ENCODE results near the gene TTC4. TPM values are rescaled to one million over a fixed set of nuclear protein-coding genes. Genes with fewer than 3 reads are reported as not detected.

Gene TTC4
- polyA plus RNA-seq, 1 experiment = 22.7 TPM

- H3K4me3 ChIP-seq (ENCODE audit: low read depth, low read length) = no peak overlapping the region
- TF ChIP-seq CTCF (IDR thresholded peaks at IDR 0.05; ENCODE audit: low read depth, low read length) = no peak
- H3K27me3 ChIP-seq (ENCODE audit: control insufficient read depth, insufficient read depth, low read length) = peaks cover 54% of the 10 kb centered on the region
- DNase-seq (ENCODE audit: low read depth, low spot score) = no peak
- no peak overlapping the region for H3K27ac ChIP-seq (ENCODE audit: low read depth, low read length)
- ChIA-PET CTCF (interaction anchor here (0.9 kb wide), 1 partner anchor 11 kb away, joined by 3 read pairs; no protein-coding TSS in a partner anchor), POLR2A (no interaction called here)
- no peaks in the 10 kb centered on the region for H3K9me3 ChIP-seq (ENCODE audit: control insufficient read depth, insufficient read depth, low read length)
These were observed 65.5 kb downstream of the TTC4 start for GRCh38 chr1:54781023-54781723.

GRCh38 chr1:54782156-54782555, 66.5 kb downstream of the TTC4 start:
- DNase-seq (ENCODE audit: low read depth, low spot score) = no peak
- ChIA-PET CTCF (no interaction called here), POLR2A (no interaction called here)
- no peak for TF ChIP-seq CTCF (IDR thresholded peaks at IDR 0.05; ENCODE audit: low read depth, low read length)
- H3K4me3 ChIP-seq (ENCODE audit: low read depth, low read length) = no peak overlapping the region
- H3K9me3 ChIP-seq (ENCODE audit: control insufficient read depth, insufficient read depth, low read length) = no peaks in the 10 kb centered on the region
- no peak overlapping the region for H3K27ac ChIP-seq (ENCODE audit: low read depth, low read length)
- peaks cover 49% of the 10 kb centered on the region for H3K27me3 ChIP-seq (ENCODE audit: control insufficient read depth, insufficient read depth, low read length)

GRCh38 chr1:54782588-54782987, 66.9 kb downstream of the TTC4 start:
- H3K27me3 ChIP-seq (ENCODE audit: control insufficient read depth, insufficient read depth, low read length) = peaks cover 50% of the 10 kb centered on the region
- no peak for TF ChIP-seq CTCF (IDR thresholded peaks at IDR 0.05; ENCODE audit: low read depth, low read length)
- DNase-seq (ENCODE audit: low read depth, low spot score) = no peak
- H3K9me3 ChIP-seq (ENCODE audit: control insufficient read depth, insufficient read depth, low read length) = no peaks in the 10 kb centered on the region
- no peak overlapping the region for H3K4me3 ChIP-seq (ENCODE audit: low read depth, low read length)
- CTCF ChIA-PET = no interaction called here
- POLR2A ChIA-PET = no interaction called here
- H3K27ac ChIP-seq (ENCODE audit: low read depth, low read length) = no peak overlapping the region

GRCh38 chr1:54784066-54784465, 68.4 kb downstream of the TTC4 start:
- no peaks in the 10 kb centered on the region for H3K9me3 ChIP-seq (ENCODE audit: control insufficient read depth, insufficient read depth, low read length)
- TF ChIP-seq CTCF (IDR thresholded peaks at IDR 0.05; ENCODE audit: low read depth, low read length) = no peak
- H3K27ac ChIP-seq (ENCODE audit: low read depth, low read length) = no peak overlapping the region
- DNase-seq (ENCODE audit: low read depth, low spot score) = no peak
- no peak overlapping the region for H3K4me3 ChIP-seq (ENCODE audit: low read depth, low read length)
- CTCF ChIA-PET = interaction anchor here (1.3 kb wide), 1 partner anchor 8 kb away, joined by 3 read pairs; no protein-coding TSS in a partner anchor
- POLR2A ChIA-PET = no interaction called here
- H3K27me3 ChIP-seq (ENCODE audit: control insufficient read depth, insufficient read depth, low read length) = peaks cover 46% of the 10 kb centered on the region

- ChIA-PET CTCF (no interaction called here), POLR2A (no interaction called here)
- no peak overlapping the region for H3K4me3 ChIP-seq (ENCODE audit: low read depth, low read length)
- no peak for DNase-seq (ENCODE audit: low read depth, low spot score)
- peaks cover under 1% of the 10 kb centered on the region; the same call in 1 of the 2 replicates for H3K9me3 ChIP-seq (ENCODE audit: control insufficient read depth, insufficient read depth, low read length)
- no peak for TF ChIP-seq CTCF (IDR thresholded peaks at IDR 0.05; ENCODE audit: low read depth, low read length)
- H3K27ac ChIP-seq (ENCODE audit: low read depth, low read length) = no peak overlapping the region
- peaks cover 35% of the 10 kb centered on the region for H3K27me3 ChIP-seq (ENCODE audit: control insufficient read depth, insufficient read depth, low read length)
These were observed 71.1 kb downstream of the TTC4 start for GRCh38 chr1:54786778-54787177.

Measured in AG04450 (cell line).